K562 (cell line): ENCODE measurements around the gene RPP25. TPM values are rescaled to one million over a fixed set of nuclear protein-coding genes. Genes with fewer than 3 reads are reported as not detected.

Source experiments
- ATAC-seq: fragments of 200-7000 bp; cut with Tn5 transposase; 3 replicates; pipeline ENCODE4 v1.9.1; 2020; ENCODE audit warnings: moderate library complexity
- BruUV-seq: library from RNA; stranded (reverse); fragments of 400-500 nt; replicated peaks from 2 replicates; lab custom pipeline; 2021; lab: Mats Ljungman, UMichigan
- CTCF ChIA-PET: fragments of 300-600 bp; formaldehyde crosslinking; extraction: SDS; loops from one replicate; lab custom pipeline; 2021; ENCODE audit warnings: low intra/inter-chr PET ratio; lab: Yijun Ruan, JAX
- POLR2A ChIA-PET: fragments of 300-600, 350-650 bp; sonication (Branson Sonifier 250); formaldehyde crosslinking; extraction: SDS; loops from one replicate; lab custom pipeline; 2021; ENCODE audit warnings: antibody characterized with exemption, inconsistent platforms; lab: Yijun Ruan, JAX
- DNase-seq, 4 experiments: peaks; one replicate each; pipeline versions ENCODE4 v3.0.0 to v3.0.0-alpha.2; 2011 to 2018; ENCODE audit warnings: low spot score in 3 of 4, mixed read lengths in 3 of 4; ENCODE audit errors: extremely low read depth in 1 of 4
- FAIRE-seq: peaks from 2 replicates; lab custom pipeline; 2011; peaks lifted over from hg19 to GRCh38; lab: Jason Lieb, UNC
- H2AFZ ChIP-seq: 2 replicates; pipeline ENCODE4 v1.6.0; 2011; ENCODE audit warnings: low read depth, low read length, control low read depth, inconsistent platforms
- H3K27ac ChIP-seq: fragments of 200-600 bp; 3 replicates; pipeline ENCODE4 v1.8.0; 2011; ENCODE audit warnings: low read depth, mild to moderate bottlenecking, control low read depth, inconsistent platforms, low read length, moderate library complexity, mixed read lengths; ENCODE audit errors: extremely low read depth
- H3K27me3 ChIP-seq, 2 experiments: fragments of 300-600 bp in 1 of 2; 2 replicates in 1 of 2; 3 replicates in 1 of 2; pipeline versions ENCODE4 v1.6.0 to v1.8.0; 2011; ENCODE audit warnings: inconsistent platforms in 2 of 2, low read length in 2 of 2, mild to moderate bottlenecking in 1 of 2, mixed read lengths in 1 of 2, moderate library complexity in 1 of 2; ENCODE audit not compliant: control insufficient read depth in 2 of 2, insufficient read depth in 2 of 2
- H3K36me3 ChIP-seq: fragments of 300-600 bp; 3 replicates; pipeline ENCODE4 v1.8.0; 2011; ENCODE audit warnings: mild to moderate bottlenecking, low read length, inconsistent platforms; ENCODE audit not compliant: control insufficient read depth, insufficient read depth
- H3K4me1 ChIP-seq, 2 experiments: fragments of 200-600 bp in 1 of 2; replicated peaks in 1 of 2; 2 replicates in 1 of 2; 3 replicates in 1 of 2; pipeline versions ENCODE4 v1.5.1 to v1.8.0; 2011; ENCODE audit warnings: inconsistent platforms in 2 of 2, low read length in 2 of 2, mild to moderate bottlenecking in 1 of 2, mixed read lengths in 1 of 2, moderate library complexity in 1 of 2; ENCODE audit not compliant: control insufficient read depth in 2 of 2, insufficient read depth in 2 of 2
- H3K4me2 ChIP-seq: 2 replicates; pipeline ENCODE4 v1.6.1; 2011; ENCODE audit warnings: low read length, control low read depth, inconsistent platforms, mixed read lengths; ENCODE audit not compliant: insufficient read depth
- H3K4me3 ChIP-seq: fragments of 200-600 bp; sonication (generic), shearing (Covaris generic); 2 replicates; pipeline ENCODE4 v1.5.1; 2016; ENCODE audit warnings: control low read depth, inconsistent platforms
- H3K79me2 ChIP-seq: fragments of 200-600 bp; 3 replicates; pipeline ENCODE4 v1.8.0; 2011; ENCODE audit warnings: low read length, inconsistent platforms; ENCODE audit not compliant: control insufficient read depth, insufficient read depth
- H3K9ac ChIP-seq, 2 experiments: 2 replicates each; pipeline versions ENCODE4 v1.6.0 to v1.6.1; 2011; ENCODE audit warnings: low read depth in 2 of 2, low read length in 2 of 2, control low read depth in 1 of 2, inconsistent platforms in 1 of 2, mild to moderate bottlenecking in 1 of 2, mixed read lengths in 1 of 2; ENCODE audit not compliant: insufficient read depth in 1 of 2
- H3K9me1 ChIP-seq: one replicate; pipeline ENCODE4 v1.6.0; 2011; ENCODE audit warnings: inconsistent platforms, mild to moderate bottlenecking, low read length, moderate library complexity; ENCODE audit not compliant: control insufficient read depth, insufficient read depth
- H3K9me3 ChIP-seq: replicated peaks from 2 replicates; pipeline ENCODE4 v1.5.1; 2011; ENCODE audit warnings: low read depth, low read length, inconsistent platforms; ENCODE audit not compliant: control insufficient read depth, insufficient read depth
- H4K20me1 ChIP-seq: replicated peaks from 2 replicates; pipeline ENCODE4 v1.6.1; 2011; ENCODE audit warnings: low read length, inconsistent platforms, mixed read lengths; ENCODE audit not compliant: control insufficient read depth, insufficient read depth
- BHLHE40 ChIP-seq: IDR thresholded peaks from 2 replicates; pipeline ENCODE4 v1.6.1; 2011; ENCODE audit warnings: low read length, improper control_type of control experiment
- NFIC ChIP-seq: fragments of 450-650 bp; IDR thresholded peaks from 2 replicates; pipeline ENCODE4 v1.6.1; 2017; ENCODE audit warnings: mild to moderate bottlenecking, inconsistent platforms
- NR1H2 ChIP-seq: sonication (generic); formaldehyde crosslinking; IDR thresholded peaks from 2 replicates; pipeline ENCODE4 v1.4.0; 2020; ENCODE audit warnings: mild to moderate bottlenecking, missing genetic modification reagents
- POLR2B ChIP-seq: fragments of 450-650 bp; IDR thresholded peaks from 2 replicates; pipeline ENCODE4 v1.6.1; 2018; ENCODE audit warnings: low read depth; ENCODE audit not compliant: partially characterized antibody
- POLR2G ChIP-seq: fragments of 200-400 bp; formaldehyde crosslinking; IDR thresholded peaks from 2 replicates; pipeline ENCODE4 v1.6.1; 2017; ENCODE audit warnings: low read depth, mild to moderate bottlenecking, antibody characterized with exemption, low read length, moderate library complexity
- XRCC5 ChIP-seq: fragments of 200-400 bp; formaldehyde crosslinking; IDR thresholded peaks from 2 replicates; pipeline ENCODE4 v1.6.1; 2017; ENCODE audit warnings: low read depth, mild to moderate bottlenecking, low read length
- ZNF184 ChIP-seq: sonication (generic); formaldehyde crosslinking; IDR thresholded peaks from 2 replicates; pipeline ENCODE4 v1.5.0; 2020; ENCODE audit warnings: missing genetic modification reagents
- WGBS: fragments of 100-300 bp; shearing (Covaris generic); methylation state at CpG from one replicate; pipeline ENCODE4 v1.1.6; 2016; ENCODE audit warnings: low coverage, mixed read lengths; ENCODE audit not compliant: insufficient coverage; ENCODE audit errors: missing lambda C conversion rate; 5-methylcytosine and 5-hydroxymethylcytosine counted together
- in situ Hi-C: fragments of 300-500 bp; cut with MboI; formaldehyde crosslinking; loops from 4 replicates; pipeline ENCODE4 v1.15.0; 2018; ENCODE audit warnings: inconsistent platforms, mixed read lengths
- intact Hi-C: fragments of 100-400 bp; cut with micrococcal nuclease; formaldehyde crosslinking; loops from 2 replicates; pipeline ENCODE4 v1.14.2; 2022
- polyA plus RNA-seq, 8 experiments: library from polyadenylated mRNA; depleted of rRNA in 4 of 8; stranded (reverse) in 5 of 8; unstranded in 3 of 8; fragments of >200 nt; fragmentation: Nextera tagmentation in 2 of 8; fragmentation: Illumina TruSeq in 1 of 8; extraction: Ambion mirVana in 2 of 8; extraction: Trizol in 1 of 8; gene quantifications; 2 replicates each; pipeline versions ENCODE4 v1.2.1 to v1.2.3, GENCODE V29; 2011 to 2014; ENCODE audit warnings: inconsistent platforms in 1 of 8, missing spikeins in 1 of 8
- total RNA-seq, 7 experiments: library from RNA; depleted of rRNA in 6 of 7; stranded (reverse); fragments of >200 nt in 6 of 7; fragmentation: Illumina TruSeq in 2 of 7; extraction: Trizol in 2 of 7; gene quantifications; 2 replicates each; pipeline versions ENCODE4 v1.2.1 to v1.2.3, GENCODE V29; 2011 to 2021; ENCODE audit warnings: low replicate concordance in 1 of 7
- TF ChIP-seq, protein P1 (sequence below): sonication (generic); formaldehyde crosslinking; IDR thresholded peaks from 2 replicates; pipeline ENCODE4 v1.9.0; 2022; ENCODE audit warnings: mild to moderate bottlenecking, missing genetic modification reagents

The RPP25 gene
- total and polyA plus RNA-seq, 9 of the 15 experiments (the other 6 are each of a cell fraction or from before 2014, with no cell fraction given) = 1.1 to 12.3 (median 5.6) TPM

DNA sequence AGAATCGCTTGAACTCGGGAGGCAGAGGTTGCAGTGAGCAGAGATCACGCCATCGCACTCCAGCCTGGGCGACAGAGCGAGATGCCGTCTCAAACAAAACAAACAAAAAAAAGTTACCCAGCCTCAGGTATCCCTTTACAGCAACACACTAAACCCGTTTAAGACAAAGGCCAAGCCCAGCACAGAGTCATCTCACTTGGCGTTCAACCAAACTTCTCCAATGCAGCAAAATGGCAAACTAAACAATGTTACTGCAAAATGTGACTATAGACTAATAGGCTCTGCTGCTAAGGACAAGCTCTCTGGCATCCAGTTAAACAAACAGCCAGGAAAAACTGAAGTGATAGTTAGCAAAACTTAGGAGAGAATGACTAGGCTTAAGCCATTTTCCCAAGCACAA, 43.5 kb downstream of the RPP25 start:
- Histone ChIP-seq H3K79me2 (no peaks in the 10 kb centered on the region), H3K4me2 (no peak overlapping the region), H3K4me3 (no peak overlapping the region), H3K9ac (no peak overlapping the region), H3K4me1 (peaks cover 0 to 4% of the 10 kb centered on the region in 2 experiments; a peak in 1 of 5 replicates), H3K27ac (no peak overlapping the region), H3K9me1 (no peaks in the 10 kb centered on the region), H2AFZ (no peak overlapping the region), H3K36me3 (peaks cover 59% of the 10 kb centered on the region), H4K20me1 (no peaks in the 10 kb centered on the region), H3K9me3 (no peaks in the 10 kb centered on the region), H3K27me3 (no peaks in the 10 kb centered on the region)
- DNase-seq (no peak), FAIRE-seq (no peak), ATAC-seq (peak; percentile 24; the same call in 2 of the 3 replicates)
- TF ChIP-seq POLR2G = peak; percentile 16; the same call in 1 of the 2 replicates
- peak; percentile 19 for TF ChIP-seq POLR2B
- TF ChIP-seq BHLHE40 = no peak
- no peak for TF ChIP-seq XRCC5
- TF ChIP-seq NFIC = peak; percentile 69
- TF ChIP-seq ZNF184 = no peak
- TF ChIP-seq NR1H2 = no peak
- TF ChIP-seq, protein P1, sequence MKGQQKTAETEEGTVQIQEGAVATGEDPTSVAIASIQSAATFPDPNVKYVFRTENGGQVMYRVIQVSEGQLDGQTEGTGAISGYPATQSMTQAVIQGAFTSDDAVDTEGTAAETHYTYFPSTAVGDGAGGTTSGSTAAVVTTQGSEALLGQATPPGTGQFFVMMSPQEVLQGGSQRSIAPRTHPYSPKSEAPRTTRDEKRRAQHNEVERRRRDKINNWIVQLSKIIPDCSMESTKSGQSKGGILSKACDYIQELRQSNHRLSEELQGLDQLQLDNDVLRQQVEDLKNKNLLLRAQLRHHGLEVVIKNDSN = no peak
- 88% methylated on average over 9 of the region's 9 CpGs for WGBS
- in situ Hi-C loops = no loop called here
- ChIA-PET CTCF (no interaction called here), POLR2A (interaction anchor here (1.0 to 3.7 kb wide), 5 partner anchors 8 to 12 kb away, joined by 3 to 24 read pairs (median 4); no protein-coding TSS in a partner anchor)
- intact Hi-C loops = no loop called here
- BruUV-seq = no TSS peak
